ENCODE results near the gene FBXO39. TPM values are rescaled to one million over a fixed set of nuclear protein-coding genes. Genes with fewer than 3 reads are reported as not detected.
"Not testable (repeated sequence)": the region's sequence is repeated elsewhere in the genome, so short reads cannot be mapped to it uniquely, and the experiment has no call there.

FBXO39 gene
- total RNA-seq, 2 donors from 2014 or later, result not detected

GRCh38 chr17:6757747-6758146 lies 18.3 kb upstream of the FBXO39 start:
- intact Hi-C loops (cut with DNase I), result no loop called here
- no peaks in the 10 kb centered on the region for H3K36me3 ChIP-seq
- no peak overlapping the region for H3K27ac ChIP-seq
- H3K27me3 ChIP-seq, result no peaks in the 10 kb centered on the region
- H3K9ac ChIP-seq (ENCODE audit: low read depth in 2 of 2, low read length in 2 of 2), result no peak overlapping the region
- H3K9me3 ChIP-seq, result no peaks in the 10 kb centered on the region
- no peak overlapping the region for H3K4me3 ChIP-seq
- H3K4me1 ChIP-seq, result no peaks in the 10 kb centered on the region
- no peak for DNase-seq
- TF ChIP-seq CTCF (IDR thresholded peaks at IDR 0.05), result no peak

GRCh38 chr17:6761779-6762178 lies 14.2 kb upstream of the FBXO39 start:
- Histone ChIP-seq H3K36me3 (no peaks in the 10 kb centered on the region), H3K27me3 (no peaks in the 10 kb centered on the region)

GRCh38 chr17:6768447-6768846 lies 7.6 kb upstream of the FBXO39 start:
- no peak overlapping the region for H3K27ac ChIP-seq
- peaks cover 6% of the 10 kb centered on the region for H3K36me3 ChIP-seq
- H3K9ac ChIP-seq (ENCODE audit: low read depth in 2 of 2, low read length in 2 of 2), result no peak overlapping the region
- no peaks in the 10 kb centered on the region for H3K9me3 ChIP-seq
- intact Hi-C loops (cut with DNase I), result no loop called here
- no peak overlapping the region for H3K4me3 ChIP-seq
- no peak for DNase-seq
- no peaks in the 10 kb centered on the region for H3K27me3 ChIP-seq
- H3K4me1 ChIP-seq, result no peaks in the 10 kb centered on the region
- no peak for TF ChIP-seq CTCF (IDR thresholded peaks at IDR 0.05)

More at GRCh38 chr17:6761779-6762178, 14.2 kb upstream of the FBXO39 start:
- DNase-seq, result no peak
- intact Hi-C loops (cut with DNase I), result no loop called here
- no peak for TF ChIP-seq CTCF (IDR thresholded peaks at IDR 0.05)
- no peaks in the 10 kb centered on the region for H3K9me3 ChIP-seq
- no peak overlapping the region for H3K4me3 ChIP-seq
- H3K4me1 ChIP-seq, result no peaks in the 10 kb centered on the region
- no peak overlapping the region for H3K9ac ChIP-seq (ENCODE audit: low read depth in 2 of 2, low read length in 2 of 2)
- no peak overlapping the region for H3K27ac ChIP-seq

GRCh38 chr17:6772016-6772415 lies 4.0 kb upstream of the FBXO39 start:
- TF ChIP-seq CTCF (IDR thresholded peaks at IDR 0.05), result no peak
- DNase-seq, result no peak
- no peaks in the 10 kb centered on the region for H3K9me3 ChIP-seq
- intact Hi-C loops (cut with DNase I), result no loop called here
- H3K9ac ChIP-seq (ENCODE audit: low read depth in 2 of 2, low read length in 2 of 2), result no peak overlapping the region
- no peak overlapping the region for H3K4me3 ChIP-seq
- H3K36me3 ChIP-seq, result peaks cover 6% of the 10 kb centered on the region
- H3K27ac ChIP-seq, result no peak overlapping the region
- H3K4me1 ChIP-seq, result no peaks in the 10 kb centered on the region
- peaks cover 5% of the 10 kb centered on the region for H3K27me3 ChIP-seq

GRCh38 chr17:6774906-6775305 lies 1.1 kb upstream of the FBXO39 start:
- H3K27me3 ChIP-seq; intact Hi-C loops (cut with DNase I); H3K4me3 ChIP-seq; H3K9ac ChIP-seq (ENCODE audit: low read depth in 2 of 2, low read length in 2 of 2); DNase-seq; H3K27ac ChIP-seq; H3K4me1 ChIP-seq; H3K36me3 ChIP-seq; H3K9me3 ChIP-seq: not testable (repeated sequence)

- H3K9me3 ChIP-seq, result no peaks in the 10 kb centered on the region
- DNase-seq, result no peak
- no peaks in the 10 kb centered on the region for H3K4me1 ChIP-seq
- TF ChIP-seq CTCF (IDR thresholded peaks at IDR 0.05), result no peak
- no peak overlapping the region for H3K27ac ChIP-seq
- H3K9ac ChIP-seq (ENCODE audit: low read depth in 2 of 2, low read length in 2 of 2), result no peak overlapping the region
- intact Hi-C loops (cut with DNase I), result no loop called here
- peaks cover 5% of the 10 kb centered on the region for H3K27me3 ChIP-seq
- H3K4me3 ChIP-seq, result no peak overlapping the region
- H3K36me3 ChIP-seq, result no peaks in the 10 kb centered on the region
Observed at GRCh38 chr17:6779411-6779810, 3.4 kb downstream of the FBXO39 start.
